Panc1 (cell line): ENCODE data around the gene SLC9A3. TPM values are rescaled to one million over a fixed set of nuclear protein-coding genes. Genes with fewer than 3 reads are reported as not detected.
A peak's percentile ranks its signal among the peaks of the same experiment; 100 is the strongest.

Experiments used
- ATAC-seq: fragments of 200-7000 bp; cut with Tn5 transposase; 2 replicates; pipeline ENCODE4 v1.9.1; 2020; ENCODE audit warnings: mild to moderate bottlenecking, moderate library complexity
- BruUV-seq: library from RNA; stranded (reverse); fragments of 400-500 nt; replicated peaks from 2 replicates; lab custom pipeline; 2021; lab: Mats Ljungman, UMichigan
- CTCF ChIA-PET: fragments of 300-600 bp; sonication (Branson Sonifier 250); formaldehyde crosslinking; loops from one replicate; lab custom pipeline; 2022; ENCODE audit warnings: antibody characterized with exemption; lab: Charles Lee
- POLR2A ChIA-PET: fragments of 300-600 bp; sonication (Branson Sonifier 250); formaldehyde crosslinking; loops from one replicate; lab custom pipeline; 2022; ENCODE audit warnings: antibody characterized with exemption; lab: Charles Lee
- DNase-seq: peaks from one replicate; pipeline ENCODE4 v3.0.0-alpha.2; 2010; ENCODE audit warnings: low read depth, low spot score
- H3K27ac ChIP-seq: 2 replicates; pipeline ENCODE4 v1.5.1; 2011; ENCODE audit warnings: mild to moderate bottlenecking, low read length, inconsistent platforms
- H3K27me3 ChIP-seq: fragments of 200-500 bp; sonication (Bioruptor generic); 2 replicates; pipeline ENCODE4 v1.6.0; 2014; ENCODE audit warnings: low read length, inconsistent platforms; ENCODE audit not compliant: control insufficient read depth, insufficient read depth
- H3K36me3 ChIP-seq: fragments of 200-500 bp; sonication (Bioruptor generic); 2 replicates; pipeline ENCODE4 v1.5.1; 2014; ENCODE audit warnings: inconsistent platforms, mild to moderate bottlenecking, low read length, moderate library complexity; ENCODE audit not compliant: control insufficient read depth, insufficient read depth
- H3K4me1 ChIP-seq: 2 replicates; pipeline ENCODE4 v1.5.1; 2011; ENCODE audit warnings: inconsistent platforms, mild to moderate bottlenecking, low read length, moderate library complexity; ENCODE audit not compliant: control insufficient read depth, insufficient read depth
- H3K4me3 ChIP-seq, 2 experiments: 2 replicates each; pipeline ENCODE4 v1.5.1; 2011 to 2012; ENCODE audit warnings: low read depth in 2 of 2, low read length in 2 of 2, mild to moderate bottlenecking in 2 of 2, inconsistent platforms in 1 of 2, moderate library complexity in 1 of 2
- H3K9me3 ChIP-seq: fragments of 200-500 bp; sonication (Bioruptor generic); 2 replicates; pipeline ENCODE4 v1.5.1; 2014; ENCODE audit warnings: low read depth, mild to moderate bottlenecking, inconsistent platforms, low read length, moderate library complexity; ENCODE audit not compliant: control insufficient read depth, insufficient read depth
- POLR2AphosphoS5 ChIP-seq: IDR thresholded peaks from 2 replicates; pipeline ENCODE4 v1.6.1; 2012; ENCODE audit warnings: mild to moderate bottlenecking, low read depth, low read length, moderate library complexity
- SIN3A ChIP-seq: IDR thresholded peaks from 2 replicates; pipeline ENCODE4 v1.6.1; 2012; ENCODE audit warnings: low read depth, mild to moderate bottlenecking, low read length, moderate library complexity, borderline replicate concordance; ENCODE audit not compliant: insufficient read depth
- TCF7L2 ChIP-seq: IDR thresholded peaks from 2 replicates; pipeline ENCODE4 v1.6.1; 2011; ENCODE audit warnings: mild to moderate bottlenecking, low read depth, low read length, inconsistent platforms
- in situ Hi-C: cut with HindIII; loops from 2 replicates; pipeline ENCODE4 v1.10.0; 2016; ENCODE audit warnings: low sequenced_read_pairs, low pct_unique_long_range_greater_than_20kb
- intact Hi-C: fragments of 100-400 bp; cut with micrococcal nuclease; formaldehyde crosslinking; loops from one replicate; pipeline ENCODE4 v1.10.0; 2022; ENCODE audit not compliant: unreplicated experiment
- total RNA-seq: library from RNA; stranded (reverse); gene quantifications from one replicate; pipeline ENCODE4 v1.2.1, GENCODE V29; 2021; ENCODE audit not compliant: unreplicated experiment
- TF ChIP-seq, protein P1 (sequence below), 2 experiments: IDR thresholded peaks; 2 replicates each; pipeline ENCODE4 v1.6.1; 2011 to 2012; ENCODE audit warnings: low read depth in 2 of 2, control low read depth in 1 of 2, low read length in 1 of 2, mild to moderate bottlenecking in 1 of 2, moderate library complexity in 1 of 2; ENCODE audit not compliant: insufficient read depth in 1 of 2
- TF ChIP-seq, protein P2 (sequence below): fragments of 450-650 bp; IDR thresholded peaks from 2 replicates; pipeline ENCODE4 v1.5.1; 2017; ENCODE audit warnings: mild to moderate bottlenecking

Gene SLC9A3
- total RNA-seq, 1 experiment from 2014 or later: 2.0 TPM

DNA sequence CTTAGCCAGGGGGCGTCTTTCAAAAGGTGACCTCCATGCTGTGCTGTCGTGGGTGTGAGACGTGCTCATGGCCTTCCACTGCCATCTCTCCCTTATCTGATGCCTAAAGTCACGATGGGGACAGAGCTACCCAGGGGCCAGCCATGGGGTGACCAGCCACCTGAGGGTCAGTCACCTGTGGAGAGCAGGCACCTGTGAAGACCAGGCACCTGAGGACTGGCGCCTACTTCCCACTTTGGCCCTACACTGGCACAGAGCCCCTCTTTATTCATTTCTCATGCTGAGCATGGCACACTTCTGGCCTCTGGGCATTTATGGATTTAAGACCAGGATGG lies 87.6 kb downstream of the SLC9A3 start:
- Histone ChIP-seq H3K4me1 (no peaks in the 10 kb centered on the region), H3K36me3 (no peaks in the 10 kb centered on the region), H3K27me3 (no peaks in the 10 kb centered on the region), H3K9me3 (no peaks in the 10 kb centered on the region), H3K4me3 (no peak overlapping the region), H3K27ac (no peak overlapping the region)
- no peak for TF ChIP-seq SIN3A
- TF ChIP-seq POLR2AphosphoS5: no peak
- TF ChIP-seq, protein P1, sequence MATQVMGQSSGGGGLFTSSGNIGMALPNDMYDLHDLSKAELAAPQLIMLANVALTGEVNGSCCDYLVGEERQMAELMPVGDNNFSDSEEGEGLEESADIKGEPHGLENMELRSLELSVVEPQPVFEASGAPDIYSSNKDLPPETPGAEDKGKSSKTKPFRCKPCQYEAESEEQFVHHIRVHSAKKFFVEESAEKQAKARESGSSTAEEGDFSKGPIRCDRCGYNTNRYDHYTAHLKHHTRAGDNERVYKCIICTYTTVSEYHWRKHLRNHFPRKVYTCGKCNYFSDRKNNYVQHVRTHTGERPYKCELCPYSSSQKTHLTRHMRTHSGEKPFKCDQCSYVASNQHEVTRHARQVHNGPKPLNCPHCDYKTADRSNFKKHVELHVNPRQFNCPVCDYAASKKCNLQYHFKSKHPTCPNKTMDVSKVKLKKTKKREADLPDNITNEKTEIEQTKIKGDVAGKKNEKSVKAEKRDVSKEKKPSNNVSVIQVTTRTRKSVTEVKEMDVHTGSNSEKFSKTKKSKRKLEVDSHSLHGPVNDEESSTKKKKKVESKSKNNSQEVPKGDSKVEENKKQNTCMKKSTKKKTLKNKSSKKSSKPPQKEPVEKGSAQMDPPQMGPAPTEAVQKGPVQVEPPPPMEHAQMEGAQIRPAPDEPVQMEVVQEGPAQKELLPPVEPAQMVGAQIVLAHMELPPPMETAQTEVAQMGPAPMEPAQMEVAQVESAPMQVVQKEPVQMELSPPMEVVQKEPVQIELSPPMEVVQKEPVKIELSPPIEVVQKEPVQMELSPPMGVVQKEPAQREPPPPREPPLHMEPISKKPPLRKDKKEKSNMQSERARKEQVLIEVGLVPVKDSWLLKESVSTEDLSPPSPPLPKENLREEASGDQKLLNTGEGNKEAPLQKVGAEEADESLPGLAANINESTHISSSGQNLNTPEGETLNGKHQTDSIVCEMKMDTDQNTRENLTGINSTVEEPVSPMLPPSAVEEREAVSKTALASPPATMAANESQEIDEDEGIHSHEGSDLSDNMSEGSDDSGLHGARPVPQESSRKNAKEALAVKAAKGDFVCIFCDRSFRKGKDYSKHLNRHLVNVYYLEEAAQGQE (IDR thresholded peaks at IDR 0.05; ENCODE audit: insufficient read depth in 1 of 2, low read depth in 2 of 2, low read length in 1 of 2): no peak
- TF ChIP-seq TCF7L2: no peak
- TF ChIP-seq, protein P2, sequence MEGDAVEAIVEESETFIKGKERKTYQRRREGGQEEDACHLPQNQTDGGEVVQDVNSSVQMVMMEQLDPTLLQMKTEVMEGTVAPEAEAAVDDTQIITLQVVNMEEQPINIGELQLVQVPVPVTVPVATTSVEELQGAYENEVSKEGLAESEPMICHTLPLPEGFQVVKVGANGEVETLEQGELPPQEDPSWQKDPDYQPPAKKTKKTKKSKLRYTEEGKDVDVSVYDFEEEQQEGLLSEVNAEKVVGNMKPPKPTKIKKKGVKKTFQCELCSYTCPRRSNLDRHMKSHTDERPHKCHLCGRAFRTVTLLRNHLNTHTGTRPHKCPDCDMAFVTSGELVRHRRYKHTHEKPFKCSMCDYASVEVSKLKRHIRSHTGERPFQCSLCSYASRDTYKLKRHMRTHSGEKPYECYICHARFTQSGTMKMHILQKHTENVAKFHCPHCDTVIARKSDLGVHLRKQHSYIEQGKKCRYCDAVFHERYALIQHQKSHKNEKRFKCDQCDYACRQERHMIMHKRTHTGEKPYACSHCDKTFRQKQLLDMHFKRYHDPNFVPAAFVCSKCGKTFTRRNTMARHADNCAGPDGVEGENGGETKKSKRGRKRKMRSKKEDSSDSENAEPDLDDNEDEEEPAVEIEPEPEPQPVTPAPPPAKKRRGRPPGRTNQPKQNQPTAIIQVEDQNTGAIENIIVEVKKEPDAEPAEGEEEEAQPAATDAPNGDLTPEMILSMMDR: no peak
- in situ Hi-C loops: no loop called here
- DNase-seq: no peak
- ChIA-PET CTCF (no interaction called here), POLR2A (no interaction called here)
- BruUV-seq: no TSS peak
- intact Hi-C loops: no loop called here
- ATAC-seq: no peak; the same call in 1 of the 2 replicates

DNA sequence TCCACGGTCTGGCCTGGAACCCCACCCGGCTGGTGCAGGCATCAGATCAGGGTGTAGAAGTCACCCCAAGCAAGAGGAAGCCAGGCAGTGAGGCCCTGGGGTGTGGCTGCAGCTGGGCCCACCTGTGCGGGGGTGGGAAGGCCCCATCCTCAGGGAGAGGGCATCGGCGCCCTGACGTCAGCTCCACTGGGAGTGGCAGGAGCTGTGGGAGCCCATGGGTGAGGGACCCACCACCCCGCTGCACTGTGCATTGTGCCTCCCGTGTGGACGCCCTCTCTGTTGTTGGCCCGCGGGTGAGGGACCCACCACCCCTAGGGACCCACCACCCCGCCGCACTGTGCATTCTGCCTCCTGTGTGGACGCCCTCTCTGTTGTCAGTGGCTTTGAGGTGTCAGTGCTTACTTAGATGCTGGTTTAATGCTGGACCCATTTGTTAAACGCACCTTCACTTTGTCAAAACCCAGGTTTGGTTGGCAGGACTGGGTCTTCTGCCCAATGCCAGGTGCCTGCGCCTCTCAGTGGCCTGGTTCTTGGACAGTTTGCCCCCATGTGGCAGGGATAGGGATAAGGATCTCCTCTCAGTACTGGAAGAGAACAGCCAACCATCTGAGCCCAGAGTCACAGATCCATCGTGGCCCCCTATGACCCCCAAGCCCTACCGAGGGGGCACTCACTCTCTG lies 88.1 kb downstream of the SLC9A3 start:
- intact Hi-C loops (no loop called here), in situ Hi-C loops (no loop called here)
- no TSS peak for BruUV-seq
- ATAC-seq (peak; percentile 84), DNase-seq (no peak)
- Histone ChIP-seq H3K4me3 (no peak overlapping the region), H3K27ac (no peak overlapping the region), H3K4me1 (no peaks in the 10 kb centered on the region), H3K27me3 (no peaks in the 10 kb centered on the region), H3K36me3 (no peaks in the 10 kb centered on the region), H3K9me3 (no peaks in the 10 kb centered on the region)
- ChIA-PET CTCF (no interaction called here), POLR2A (no interaction called here)
- TF ChIP-seq, protein P1 (IDR thresholded peaks at IDR 0.05; ENCODE audit: insufficient read depth in 1 of 2, low read depth in 2 of 2, low read length in 1 of 2): 0 out of 4 replicates have a peak, but pooled peaks of 1 of the 2 experiments have one; percentile 5
- TF ChIP-seq, protein P2: no peak
